ENCODE data around the gene CD22.
"Not testable (repeated sequence)": the region's sequence is repeated elsewhere in the genome, so short reads cannot be mapped to it uniquely, and the experiment has no call there.

CD22 gene

GRCh38 chr19:35341565-35342225, 12.7 kb downstream of the CD22 start:
- no peak for DNase-seq (ENCODE audit: low spot score)

DNA sequence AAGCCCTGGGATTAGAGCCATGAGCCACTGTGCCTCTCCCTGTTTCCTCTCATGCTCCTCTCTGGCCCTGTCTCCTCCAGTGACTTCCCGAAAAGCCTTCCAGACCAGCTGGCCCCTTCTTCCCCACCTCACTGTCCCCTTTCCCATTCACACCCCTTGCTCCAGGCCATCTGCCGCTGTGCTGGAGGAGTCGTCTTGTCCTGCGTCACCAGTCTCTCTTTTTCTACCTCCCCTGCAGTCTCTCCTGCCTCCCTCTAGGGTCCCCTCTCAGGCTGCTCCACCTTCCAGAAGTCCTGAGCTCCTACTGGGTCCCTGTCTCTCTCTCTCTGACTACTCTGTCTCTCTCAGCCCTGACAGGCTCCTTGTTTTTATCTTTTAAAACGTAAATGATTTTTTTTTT, 13.4 kb downstream of the CD22 start:
- DNase-seq (ENCODE audit: low spot score), result no peak

- DNase-seq (ENCODE audit: low spot score), result no peak
Measured at GRCh38 chr19:35344511-35345031, 15.6 kb downstream of the CD22 start.

- DNase-seq (ENCODE audit: low spot score), result no peak
Measured at GRCh38 chr19:35345671-35346111, 16.7 kb downstream of the CD22 start.

DNA sequence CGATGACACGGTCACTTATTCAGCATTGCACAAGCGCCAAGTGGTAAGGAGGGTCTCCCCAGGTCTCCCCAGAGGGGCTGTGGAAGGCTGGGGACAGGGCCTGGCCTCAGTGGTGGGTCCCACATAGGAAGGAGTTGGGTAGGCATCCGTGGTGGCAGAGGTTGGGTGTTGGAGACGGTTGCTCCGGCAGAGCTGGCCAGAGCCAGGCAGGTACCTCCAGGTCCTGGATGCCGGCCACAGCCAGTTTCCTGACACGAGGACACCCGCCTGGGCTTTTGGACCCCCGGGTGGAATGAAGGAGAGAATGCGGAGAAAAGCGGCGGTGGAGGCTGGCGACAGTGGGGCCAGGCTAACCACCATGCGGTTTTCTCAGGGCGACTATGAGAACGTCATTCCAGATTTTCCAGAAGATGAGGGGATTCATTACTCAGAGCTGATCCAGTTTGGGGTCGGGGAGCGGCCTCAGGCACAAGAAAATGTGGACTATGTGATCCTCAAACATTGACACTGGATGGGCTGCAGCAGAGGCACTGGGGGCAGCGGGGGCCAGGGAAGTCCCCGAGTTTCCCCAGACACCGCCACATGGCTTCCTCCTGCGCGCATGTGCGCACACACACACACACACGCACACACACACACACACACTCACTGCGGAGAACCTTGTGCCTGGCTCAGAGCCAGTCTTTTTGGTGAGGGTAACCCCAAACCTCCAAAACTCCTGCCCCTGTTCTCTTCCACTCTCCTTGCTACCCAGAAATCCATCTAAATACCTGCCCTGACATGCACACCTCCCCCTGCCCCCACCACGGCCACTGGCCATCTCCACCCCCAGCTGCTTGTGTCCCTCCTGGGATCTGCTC, 17.4 kb downstream of the CD22 start:
- DNase-seq (ENCODE audit: low spot score), result no peak

GRCh38 chr19:35347171-35347929, 18.4 kb downstream of the CD22 start, which contains the start of gene FFAR1:
TSS of gene FFAR1 (plus strand) at chr19:35347902. CDS start at chr19:35351552, 3,650 bp downstream.
- DNase-seq (ENCODE audit: low spot score), result no peak

DNA sequence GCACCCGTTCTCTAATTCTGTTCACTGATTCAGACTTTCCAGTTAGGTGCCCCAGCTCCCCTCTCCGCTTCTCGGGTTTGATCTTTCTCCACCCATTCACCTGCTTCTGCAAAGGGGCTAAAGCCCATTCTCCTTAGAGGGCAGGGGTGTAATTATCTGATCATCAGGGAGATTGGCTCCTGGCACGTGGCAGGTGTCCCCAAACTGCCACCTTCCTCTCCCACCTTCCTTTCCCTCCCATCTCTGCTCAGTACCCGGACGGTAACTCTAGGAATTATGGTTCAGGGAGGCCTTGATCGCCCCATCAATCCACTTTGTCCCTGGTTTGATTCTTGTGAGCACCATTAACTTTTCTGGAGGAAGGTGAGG, 18.9 kb downstream of the CD22 start:
- DNase-seq (ENCODE audit: low spot score), result no peak

GRCh38 chr19:35348911-35349611, 20.1 kb downstream of the CD22 start:
- DNase-seq (ENCODE audit: low spot score), result no peak

DNA sequence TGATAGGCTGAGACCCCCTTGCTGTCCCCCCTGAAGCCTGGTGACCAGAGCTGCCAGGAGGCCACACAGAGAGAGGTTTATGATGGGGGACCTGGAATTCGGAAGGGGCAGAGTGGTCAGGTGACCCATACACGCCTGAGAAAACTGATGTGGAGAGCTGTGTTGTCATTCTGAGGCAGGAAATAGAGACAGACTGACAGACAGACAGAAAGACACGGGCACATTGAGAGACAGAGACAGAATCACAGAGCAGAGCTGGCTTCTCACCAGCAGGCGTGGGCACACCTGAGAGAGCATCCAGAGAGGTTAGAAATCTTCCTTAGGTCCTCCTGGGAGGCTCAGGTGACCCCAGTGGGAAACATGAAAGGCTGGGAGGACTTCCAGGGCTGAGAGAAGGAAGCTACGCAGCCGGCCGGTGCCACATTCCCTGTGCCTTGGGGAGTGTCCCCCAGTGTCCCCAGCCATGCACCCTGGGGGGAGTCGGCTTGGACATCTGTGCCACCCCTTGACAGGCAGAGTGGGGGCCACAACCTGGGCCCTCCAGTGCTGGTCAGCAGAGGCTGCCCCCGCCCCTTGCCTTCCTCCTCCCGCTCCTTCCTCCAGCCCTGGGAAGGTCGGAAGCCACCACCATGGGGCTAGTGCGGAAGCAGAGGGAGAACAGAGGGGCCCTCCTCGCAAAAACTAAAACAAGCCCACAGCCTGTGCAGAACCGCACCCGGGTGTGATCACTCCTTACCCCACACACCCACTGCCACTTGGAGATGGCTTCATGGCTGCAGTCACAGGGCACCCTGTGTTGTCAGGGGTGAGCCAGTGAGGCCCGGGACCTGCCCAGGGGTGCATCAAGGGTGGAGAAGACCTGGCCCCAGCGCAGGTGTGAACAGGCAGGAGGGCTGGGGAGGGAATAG, 20.9 kb downstream of the CD22 start:
- DNase-seq (ENCODE audit: low spot score), result no peak

- DNase-seq (ENCODE audit: low spot score), result no peak
Measured at GRCh38 chr19:35350591-35350990, 21.6 kb downstream of the CD22 start.

DNA sequence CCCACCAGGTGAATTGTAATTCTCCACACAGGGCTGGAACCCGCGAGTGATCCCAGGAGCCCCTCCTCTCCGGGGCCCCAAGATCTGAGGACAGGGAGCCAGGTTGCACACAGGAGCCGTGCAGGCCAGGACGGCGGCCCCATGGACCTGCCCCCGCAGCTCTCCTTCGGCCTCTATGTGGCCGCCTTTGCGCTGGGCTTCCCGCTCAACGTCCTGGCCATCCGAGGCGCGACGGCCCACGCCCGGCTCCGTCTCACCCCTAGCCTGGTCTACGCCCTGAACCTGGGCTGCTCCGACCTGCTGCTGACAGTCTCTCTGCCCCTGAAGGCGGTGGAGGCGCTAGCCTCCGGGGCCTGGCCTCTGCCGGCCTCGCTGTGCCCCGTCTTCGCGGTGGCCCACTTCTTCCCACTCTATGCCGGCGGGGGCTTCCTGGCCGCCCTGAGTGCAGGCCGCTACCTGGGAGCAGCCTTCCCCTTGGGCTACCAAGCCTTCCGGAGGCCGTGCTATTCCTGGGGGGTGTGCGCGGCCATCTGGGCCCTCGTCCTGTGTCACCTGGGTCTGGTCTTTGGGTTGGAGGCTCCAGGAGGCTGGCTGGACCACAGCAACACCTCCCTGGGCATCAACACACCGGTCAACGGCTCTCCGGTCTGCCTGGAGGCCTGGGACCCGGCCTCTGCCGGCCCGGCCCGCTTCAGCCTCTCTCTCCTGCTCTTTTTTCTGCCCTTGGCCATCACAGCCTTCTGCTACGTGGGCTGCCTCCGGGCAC, 22.6 kb downstream of the CD22 start:
- DNase-seq (ENCODE audit: low spot score), result no peak

DNA sequence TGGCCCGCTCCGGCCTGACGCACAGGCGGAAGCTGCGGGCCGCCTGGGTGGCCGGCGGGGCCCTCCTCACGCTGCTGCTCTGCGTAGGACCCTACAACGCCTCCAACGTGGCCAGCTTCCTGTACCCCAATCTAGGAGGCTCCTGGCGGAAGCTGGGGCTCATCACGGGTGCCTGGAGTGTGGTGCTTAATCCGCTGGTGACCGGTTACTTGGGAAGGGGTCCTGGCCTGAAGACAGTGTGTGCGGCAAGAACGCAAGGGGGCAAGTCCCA, 23.1 kb downstream of the CD22 start:
- DNase-seq (ENCODE audit: low spot score), result no peak

DNA sequence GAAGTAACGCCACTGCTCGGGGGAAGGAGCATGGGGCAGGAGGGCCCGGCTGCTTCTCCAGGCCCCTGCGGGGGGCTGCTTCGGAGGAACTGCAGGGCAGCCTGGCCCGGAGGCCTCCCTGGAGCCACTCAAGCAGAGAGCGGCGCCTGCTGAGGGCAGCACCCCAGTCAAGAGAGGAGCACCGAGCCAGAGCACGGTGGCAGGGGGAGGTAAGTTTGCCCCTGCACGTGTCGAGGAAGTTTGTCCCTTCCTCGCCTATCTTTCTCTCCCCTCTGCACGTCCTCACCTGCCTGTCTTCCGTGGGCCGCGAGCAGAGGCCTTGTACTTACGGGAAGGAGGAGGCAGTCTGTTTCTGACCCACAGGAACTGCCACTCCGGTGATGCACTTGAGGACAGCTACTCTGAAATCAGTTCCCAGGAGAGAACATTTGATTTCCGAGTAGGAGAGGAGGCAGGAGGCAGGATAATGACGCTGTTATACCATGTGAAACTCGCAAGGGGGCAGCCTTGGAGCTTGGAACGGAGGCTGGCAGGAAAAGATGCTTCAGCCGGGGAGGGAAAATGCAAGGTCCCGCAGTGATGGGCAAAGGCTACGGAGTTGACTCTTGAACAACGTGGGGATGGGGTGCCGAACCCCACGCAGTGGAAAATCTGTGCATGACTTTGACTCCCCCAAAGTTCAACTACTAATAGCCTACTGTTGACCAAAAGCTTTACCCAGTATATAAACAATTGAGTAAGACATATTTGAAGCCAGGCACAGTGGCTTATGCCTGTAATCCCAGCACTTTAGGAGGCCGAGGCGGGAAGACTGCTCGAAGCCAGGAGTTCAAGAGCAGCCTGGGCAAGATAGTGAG, 23.7 kb downstream of the CD22 start:
- peak; percentile 66 for DNase-seq (ENCODE audit: low spot score)

GRCh38 chr19:35353635-35354034, 24.6 kb downstream of the CD22 start:
- DNase-seq (ENCODE audit: low spot score), result no peak

GRCh38 chr19:35354898-35355297, 25.9 kb downstream of the CD22 start:
- DNase-seq (ENCODE audit: low spot score), result no peak

GRCh38 chr19:35355791-35356460, 26.9 kb downstream of the CD22 start:
- no peak for DNase-seq (ENCODE audit: low spot score)

DNA sequence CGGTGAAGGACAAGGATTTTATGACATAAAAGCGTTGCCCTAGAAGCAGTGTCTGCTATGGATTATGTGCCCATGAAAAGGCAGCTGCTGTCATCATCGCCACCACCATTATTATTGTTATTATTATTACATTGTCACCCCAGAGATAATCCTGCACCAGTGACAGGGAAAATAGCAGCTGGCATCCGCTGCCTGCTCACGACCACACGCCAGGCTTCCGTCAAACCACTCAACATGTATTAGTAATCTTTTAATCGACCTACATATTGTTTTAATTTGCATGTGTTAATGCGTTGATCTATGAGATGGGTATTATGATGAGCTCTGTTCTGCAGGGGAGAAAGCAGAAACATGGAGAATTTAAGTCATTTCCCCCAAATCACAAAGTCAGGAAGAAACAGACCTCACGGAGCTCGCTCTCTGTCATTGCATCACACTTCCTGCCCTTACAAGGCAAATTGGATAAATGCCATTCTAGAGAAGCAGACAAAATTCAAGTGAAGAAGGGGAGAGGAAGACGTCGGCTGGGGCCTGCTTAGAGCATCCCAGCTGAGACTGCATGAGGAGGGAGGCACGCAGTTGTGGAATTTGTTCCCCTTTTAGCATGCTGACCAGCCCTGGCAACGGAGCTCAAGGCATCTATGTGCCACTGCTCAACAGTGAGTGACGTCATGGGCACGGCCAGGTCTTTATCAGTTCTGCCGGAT, 29.0 kb downstream of the CD22 start, which contains the start of gene FFAR3:
Gene FFAR3 (plus strand): TSS at position 594 of the 707 bp plus-strand sequence. CDS start 431 bp downstream, outside the sequence.
- no peak for DNase-seq (ENCODE audit: low spot score)

GRCh38 chr19:35358834-35359233, 29.8 kb downstream of the CD22 start:
- DNase-seq (ENCODE audit: low spot score), result not testable (repeated sequence)

Data from LoVo (cell line).